GM08714 (cell line): ENCODE measurements around the gene ZNF607.
A peak's percentile ranks its signal among the peaks of the same experiment; 100 is the strongest.
"Not testable (repeated sequence)": the region's sequence is repeated elsewhere in the genome, so short reads cannot be mapped to it uniquely, and the experiment has no call there.

Experiments
- H3K4me3 ChIP-seq: fragments of 200-500 bp; sonication (Bioruptor generic); 2 replicates; pipeline ENCODE4 v1.5.1; 2014; ENCODE audit warnings: mild to moderate bottlenecking, low read length, inconsistent platforms
- ZNF274 ChIP-seq: IDR thresholded peaks from 2 replicates; pipeline ENCODE4 v1.6.1; 2012; ENCODE audit warnings: mild to moderate bottlenecking, low read depth, low read length

The ZNF607 gene

DNA sequence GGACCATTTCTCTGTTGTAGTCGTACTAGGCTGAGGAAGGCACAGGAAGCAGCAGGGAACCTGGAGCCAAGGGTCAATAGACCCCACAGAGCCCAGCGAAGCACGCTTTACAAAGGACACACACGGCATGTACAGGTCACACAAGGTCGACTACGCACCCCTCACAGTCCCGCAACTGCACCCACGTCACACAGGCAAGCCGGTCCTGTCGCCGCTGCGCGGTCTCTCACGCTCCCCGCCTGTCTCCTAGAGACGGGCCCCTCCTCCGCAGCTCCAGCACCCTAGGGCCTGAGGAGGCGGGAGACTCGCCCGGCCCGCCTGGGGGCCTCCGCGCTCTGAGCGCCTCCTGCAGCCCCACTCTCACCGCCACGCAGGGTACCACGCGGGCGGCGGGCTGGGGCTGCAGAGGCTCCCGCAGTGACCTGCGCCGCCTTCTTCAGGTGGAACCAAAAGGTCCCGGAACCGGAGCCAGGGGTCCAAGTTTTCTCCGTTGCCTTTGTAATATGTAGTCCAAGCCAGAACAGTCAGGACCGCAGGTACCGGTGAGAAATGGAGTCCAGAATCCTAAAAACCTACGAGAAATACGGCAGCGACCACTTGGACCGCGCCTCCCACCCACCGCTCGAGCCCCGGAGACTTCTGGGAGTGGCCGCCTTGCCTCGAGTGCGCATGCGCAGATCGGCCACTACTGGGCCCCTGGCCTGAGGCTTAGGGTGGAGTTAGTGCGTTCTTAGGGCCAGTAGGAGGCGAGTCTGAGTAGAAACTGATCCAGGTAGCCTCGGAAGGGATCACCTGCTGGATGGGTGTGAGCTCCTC is at the start of gene ZNF607:
Gene ZNF607, minus strand, starts transcription at position 651 of the 816 bp plus-strand sequence. CDS start 8,143 bp downstream, outside the sequence.
- TF ChIP-seq ZNF274, result no peak

DNA sequence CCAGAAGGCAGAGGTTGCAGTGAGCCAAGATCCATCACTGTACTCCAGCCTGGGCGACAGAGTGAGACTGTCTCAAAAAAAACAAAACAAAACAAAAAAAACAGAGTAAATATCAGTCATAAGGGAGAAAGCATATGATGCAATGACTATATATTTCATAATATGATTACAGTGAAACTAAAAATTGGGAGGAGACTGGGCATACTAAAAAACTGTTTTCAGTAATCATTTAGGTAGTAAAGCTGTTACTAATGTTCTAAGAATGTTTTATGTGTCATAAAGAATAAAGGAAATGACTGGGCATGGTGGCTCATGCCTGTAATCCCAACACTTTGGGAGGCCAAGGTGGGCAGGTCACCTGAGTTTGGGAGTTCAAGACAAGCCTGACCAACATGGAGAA is 43.9 kb upstream of the ZNF607 start:
- H3K4me3 ChIP-seq, result no peak overlapping the region
- no peak for TF ChIP-seq ZNF274

More for the DNA sequence above, at the start of gene ZNF607:
- H3K4me3 ChIP-seq, result peak within 1 kb of the TSS; percentile 81

DNA sequence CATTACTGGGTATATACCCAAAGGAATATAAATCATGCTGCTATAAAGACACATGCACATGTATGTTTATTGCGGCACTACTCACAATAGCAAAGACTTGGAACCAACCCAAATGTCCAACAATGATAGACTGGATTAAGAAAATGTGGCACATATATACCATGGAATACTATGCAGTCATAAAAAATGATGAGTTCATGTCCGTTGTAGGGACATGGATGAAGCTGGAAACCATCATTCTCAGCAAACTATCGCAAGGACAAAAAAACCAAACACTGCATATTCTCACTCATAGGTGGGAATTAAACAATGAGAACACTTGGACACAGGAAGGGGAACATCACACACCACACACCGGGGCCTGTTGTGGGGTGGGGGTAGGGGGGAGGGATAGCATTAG is 38.1 kb upstream of the ZNF607 start:
- not testable (repeated sequence) for H3K4me3 ChIP-seq

DNA sequence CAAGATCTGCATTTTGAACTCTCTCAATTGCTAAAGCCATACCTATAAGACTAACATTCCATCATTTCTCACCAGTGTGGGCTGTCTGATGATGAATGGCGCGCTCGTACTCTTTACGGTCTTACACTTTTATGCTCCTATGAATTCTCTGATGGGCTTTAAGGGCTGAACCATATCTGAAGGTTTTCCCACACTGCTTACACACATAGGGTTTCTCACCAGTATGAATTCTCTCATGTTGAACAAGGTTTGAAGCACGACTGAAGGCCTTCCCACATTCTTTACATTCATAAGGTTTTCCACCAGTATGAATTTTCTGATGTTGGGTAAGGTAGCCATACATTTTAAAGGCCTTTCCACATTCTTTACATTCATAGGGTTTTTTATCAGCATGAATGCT is 18.8 kb upstream of the ZNF607 start:
- TF ChIP-seq ZNF274, result 0 out of 2 replicates have a peak, but pooled peaks have one; percentile 41
- H3K4me3 ChIP-seq, result no peak overlapping the region

DNA sequence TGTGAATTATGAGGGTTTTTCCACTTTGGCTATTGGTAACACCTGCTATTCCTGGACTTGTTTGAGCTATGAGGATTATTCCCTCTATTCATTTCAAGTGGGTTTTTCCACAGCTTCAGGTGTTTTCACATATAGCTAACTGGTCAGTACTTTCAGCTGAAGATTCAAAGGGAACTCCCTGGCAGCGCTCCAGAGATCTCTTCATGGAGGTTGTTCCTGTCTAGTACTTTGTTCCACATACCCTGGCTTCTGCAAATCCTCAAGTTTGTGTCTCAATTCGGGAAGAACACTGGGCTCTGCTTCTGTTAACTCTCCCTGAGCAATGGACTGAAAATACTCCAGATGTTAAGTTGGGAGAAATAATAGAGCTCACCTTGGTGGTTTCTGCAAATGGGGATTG is 5.6 kb upstream of the ZNF607 start:
- no peak for TF ChIP-seq ZNF274
- no peak overlapping the region for H3K4me3 ChIP-seq

DNA sequence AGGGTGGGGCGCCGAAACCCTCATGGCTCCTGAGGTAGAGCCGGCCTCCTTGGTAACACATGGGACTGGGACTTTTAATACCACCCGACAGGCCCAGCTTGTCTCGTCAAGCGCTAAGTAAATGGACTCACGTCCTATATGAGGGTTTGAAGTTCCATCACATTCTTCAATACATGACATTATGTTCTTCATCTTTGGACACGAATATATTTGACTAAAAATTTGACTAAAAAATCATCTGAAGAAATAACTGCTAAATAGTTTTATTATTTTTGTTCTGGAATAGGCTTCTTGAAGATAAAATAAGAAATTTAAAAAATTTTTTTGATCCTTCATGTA is 335 bp upstream of the ZNF607 start:
- no peak for TF ChIP-seq ZNF274
- H3K4me3 ChIP-seq, result peak overlapping the region; percentile 81; the same call in 1 of the 2 replicates

DNA sequence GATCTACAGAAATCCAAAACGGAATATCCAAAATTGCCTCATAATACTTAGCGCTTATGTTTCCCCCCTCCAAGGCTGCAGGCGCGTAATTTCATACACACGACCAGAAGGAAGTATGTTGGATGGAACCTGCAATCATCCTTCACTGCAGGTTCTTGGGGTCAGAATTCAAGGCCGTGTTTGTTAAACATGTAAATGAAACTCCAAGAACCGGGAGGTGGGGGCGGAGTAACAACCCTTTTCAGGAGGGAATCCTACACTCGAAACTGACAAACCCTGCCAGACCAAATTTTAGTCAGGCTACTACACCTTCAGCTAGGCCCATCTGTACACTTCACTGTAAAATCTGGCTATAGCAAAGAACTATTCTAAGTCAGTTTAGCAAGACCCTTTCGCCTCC is 1.3 kb downstream of the ZNF607 start:
- peak overlapping the region; percentile 81 for H3K4me3 ChIP-seq
- no peak for TF ChIP-seq ZNF274

DNA sequence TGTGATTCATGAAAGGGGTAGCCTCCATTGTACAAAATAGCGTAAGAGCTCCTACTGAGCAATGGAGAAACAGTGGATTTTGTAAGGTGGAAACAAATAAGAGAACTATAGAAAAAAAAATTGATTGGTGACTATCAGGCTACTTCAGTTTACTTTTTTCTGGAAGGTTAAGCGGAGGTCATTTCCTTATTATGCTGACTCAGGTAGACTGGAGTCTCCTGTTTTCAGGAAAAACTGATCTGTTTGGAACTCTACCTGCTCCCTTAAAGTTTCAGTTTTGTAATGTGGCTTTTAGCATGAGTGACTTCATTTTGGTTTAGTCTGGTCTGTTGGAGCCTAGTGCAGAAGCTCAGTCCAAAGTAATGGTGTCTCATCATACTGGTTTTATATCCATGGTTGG is 3.4 kb downstream of the ZNF607 start:
- no peak overlapping the region for H3K4me3 ChIP-seq

DNA sequence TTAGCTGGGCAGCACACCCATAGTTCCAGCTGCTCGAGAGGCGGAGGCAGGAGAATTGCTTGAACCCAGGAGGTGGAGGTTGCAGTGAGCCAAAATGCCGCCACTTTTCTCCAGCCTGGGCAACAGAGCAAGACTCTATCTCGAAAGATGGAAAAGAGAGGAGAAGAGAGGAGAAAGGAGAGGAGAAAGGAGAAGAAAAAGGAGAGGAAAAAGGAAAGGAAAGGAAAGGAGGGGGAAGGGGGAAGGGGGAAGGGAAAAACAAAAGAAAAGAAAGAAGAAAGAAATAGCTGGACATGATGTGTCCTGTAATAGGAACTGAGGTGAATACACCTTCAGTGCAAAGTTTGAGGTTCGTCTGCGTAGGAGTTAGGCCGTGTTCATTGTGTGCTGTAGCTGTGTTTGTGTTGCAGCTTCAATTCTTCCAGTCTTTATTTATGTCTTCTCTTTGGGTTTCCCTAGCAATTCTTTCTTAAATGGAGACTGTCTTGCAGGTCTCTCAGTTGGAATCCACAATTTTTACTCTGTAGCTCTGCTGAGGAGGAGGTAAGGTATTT is 13.4 kb downstream of the ZNF607 start:
- TF ChIP-seq ZNF274, result no peak
- H3K4me3 ChIP-seq, result no peak overlapping the region

More for the DNA sequence above, 3.4 kb downstream of the ZNF607 start:
- TF ChIP-seq ZNF274, result no peak

DNA sequence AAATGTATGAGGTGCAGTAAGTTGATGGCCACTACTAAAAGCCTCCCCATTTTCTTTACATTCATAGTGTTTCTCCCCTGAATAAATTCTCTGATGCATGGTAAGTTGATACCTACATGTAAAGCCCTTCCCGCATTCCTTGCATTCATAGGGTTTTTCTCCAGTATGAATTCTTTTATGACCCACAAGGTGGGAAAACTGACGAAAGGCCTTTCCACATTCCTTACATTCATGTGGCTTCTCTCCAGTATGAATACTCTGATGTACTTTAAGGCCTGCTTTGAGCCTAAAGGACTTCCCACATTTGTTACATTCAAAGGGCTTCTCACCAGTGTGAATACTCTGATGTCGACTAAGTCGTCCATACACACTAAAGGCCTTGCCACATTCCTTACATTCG is 20.5 kb downstream of the ZNF607 start:
- TF ChIP-seq ZNF274, result no peak
- H3K4me3 ChIP-seq, result no peak overlapping the region

DNA sequence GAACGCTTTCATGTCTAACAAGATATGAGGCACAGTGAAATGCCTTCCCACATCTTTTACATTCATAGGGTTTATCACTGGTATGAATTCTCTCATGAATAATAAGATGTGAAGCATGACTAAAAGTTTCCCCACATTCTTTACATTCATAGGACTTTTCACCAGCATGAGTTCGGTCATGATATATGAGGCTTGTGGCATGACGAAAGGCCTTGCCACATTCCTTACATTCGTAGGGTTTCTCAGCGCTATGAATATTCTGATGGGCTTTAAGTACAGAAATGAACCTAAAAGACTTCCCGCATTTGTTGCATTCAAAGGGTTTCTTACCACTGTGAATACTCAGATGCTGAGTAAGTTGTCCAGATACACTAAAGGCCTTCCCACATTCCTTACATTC is 21.3 kb downstream of the ZNF607 start:
- TF ChIP-seq ZNF274, result no peak
- no peak overlapping the region for H3K4me3 ChIP-seq

DNA sequence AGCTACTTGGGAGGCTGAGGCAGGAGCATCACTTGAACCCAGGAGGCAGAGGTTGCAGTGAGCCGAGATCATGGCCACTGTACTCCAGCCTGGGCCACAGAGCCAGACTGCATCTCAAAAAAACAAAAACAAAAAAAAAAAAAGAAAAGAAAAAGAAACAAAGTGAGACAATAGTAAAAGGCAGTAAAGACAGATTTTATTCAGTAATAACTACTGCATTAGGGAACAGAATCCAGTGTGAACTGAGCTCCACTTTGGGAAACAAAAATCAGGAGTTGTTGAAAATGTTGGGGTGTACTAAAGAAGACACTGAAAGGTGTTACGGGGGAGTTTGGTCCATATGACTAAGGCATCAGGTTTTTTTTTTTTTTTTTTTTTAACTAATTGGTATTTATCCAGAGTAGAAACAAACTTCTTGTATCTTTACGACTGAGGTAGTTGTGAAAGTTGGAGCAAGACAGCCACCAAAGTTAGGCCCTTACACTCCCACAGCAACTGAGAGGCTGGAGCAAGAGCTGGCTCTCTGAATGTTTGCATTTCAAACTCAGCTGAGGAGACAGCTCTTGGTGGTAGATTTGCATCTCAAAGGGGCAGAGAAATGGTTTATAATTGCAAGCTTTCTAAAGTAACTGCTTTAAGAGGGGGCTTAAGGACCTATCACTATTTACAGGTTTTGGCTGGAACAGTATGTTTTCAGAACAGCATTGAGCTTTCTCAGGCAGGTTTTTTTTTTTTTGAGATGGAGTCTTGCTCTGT is 24.2 kb downstream of the ZNF607 start:
- TF ChIP-seq ZNF274, result no peak
- H3K4me3 ChIP-seq, result no peak overlapping the region

DNA sequence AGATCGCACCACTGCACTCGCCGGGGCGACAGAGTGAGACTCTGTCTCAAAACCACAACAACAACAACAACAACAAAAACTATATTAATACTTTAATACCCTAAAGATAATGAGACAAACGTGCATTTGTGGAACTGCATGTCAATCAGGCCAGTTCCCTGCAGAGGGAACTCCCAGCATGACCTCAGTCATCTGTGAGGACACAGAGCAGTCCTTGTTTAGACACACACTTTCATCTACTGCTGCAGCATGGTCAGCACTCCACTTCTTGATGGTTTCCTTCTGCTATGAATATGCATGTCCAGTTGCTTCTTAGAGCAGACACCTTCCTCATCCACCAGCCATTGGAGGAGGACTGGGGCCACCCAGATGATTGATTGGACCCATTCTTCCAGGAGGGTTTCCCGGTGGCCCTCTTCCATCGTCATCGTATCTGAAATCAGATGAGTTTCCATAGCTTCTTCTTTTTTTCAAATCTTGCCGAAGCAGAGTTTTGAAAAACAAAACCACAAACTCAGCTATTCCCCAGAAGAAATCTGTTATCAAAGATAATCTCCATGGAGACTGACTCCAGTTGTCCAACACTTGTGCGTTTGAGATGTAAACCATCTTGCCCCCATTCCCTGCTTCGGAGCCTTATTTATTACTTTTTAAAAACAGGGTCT is 26.5 kb downstream of the ZNF607 start:
- TF ChIP-seq ZNF274, result no peak

DNA sequence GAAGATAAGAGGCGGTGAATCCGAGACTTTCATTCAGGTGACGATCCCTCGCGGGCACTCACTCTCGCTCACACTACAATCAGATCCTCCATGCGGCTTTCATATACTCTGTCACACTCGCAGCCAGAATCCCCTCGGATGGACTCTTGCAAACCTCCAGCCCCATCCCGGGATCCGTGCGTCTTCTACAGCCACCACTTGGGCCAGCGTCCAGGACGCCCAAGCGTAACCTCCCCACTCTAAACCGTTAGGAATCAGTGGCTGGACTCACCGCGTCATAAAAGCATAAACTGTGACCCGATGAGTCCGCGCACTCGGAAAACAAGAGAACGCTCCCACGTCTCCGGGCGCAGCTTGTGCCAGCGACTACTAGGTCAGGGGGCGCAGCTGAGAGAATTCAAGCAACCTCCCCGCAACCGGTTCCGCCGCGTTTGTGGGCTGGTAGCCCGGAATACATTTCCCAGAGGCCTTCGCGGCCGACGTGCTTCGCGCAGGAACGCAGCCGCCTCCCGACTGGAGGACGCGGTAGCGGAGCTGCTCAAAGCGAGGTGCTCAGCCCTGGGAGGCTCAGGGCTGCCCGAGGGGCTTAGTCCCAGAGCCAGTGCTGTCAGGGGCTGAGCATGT is 27.6 kb downstream of the ZNF607 start:
- H3K4me3 ChIP-seq, result peak overlapping the region; percentile 44; the same call in 1 of the 2 replicates
- no peak for TF ChIP-seq ZNF274

More for the DNA sequence above, 26.5 kb downstream of the ZNF607 start:
- no peak overlapping the region; the same call in 1 of the 2 replicates for H3K4me3 ChIP-seq
